SK-N-SH (cell line): ENCODE results near the gene OTOA.
"Not testable (repeated sequence)": the region's sequence is repeated elsewhere in the genome, so short reads cannot be mapped to it uniquely, and the experiment has no call there.

Source experiments
- CTCF ChIP-seq: fragments of 200-600 bp; sonication (generic); IDR thresholded peaks from 2 replicates; pipeline ENCODE4 v1.6.1; 2017; ENCODE audit warnings: antibody characterized with exemption, mild to moderate bottlenecking, moderate library complexity
- EP300 ChIP-seq, 2 experiments: IDR thresholded peaks; 2 replicates each; pipeline versions ENCODE4 v1.4.0 to v1.6.1; 2012; ENCODE audit warnings: borderline replicate concordance in 1 of 2, low read depth in 1 of 2, low read length in 1 of 2
- JUND ChIP-seq: IDR thresholded peaks from 2 replicates; pipeline ENCODE4 v1.4.0; 2012
- POLR2AphosphoS5 ChIP-seq: IDR thresholded peaks from 2 replicates; pipeline ENCODE4 v1.6.1; 2012; ENCODE audit warnings: low read depth, low read length
- RAD21 ChIP-seq: IDR thresholded peaks from 2 replicates; pipeline ENCODE4 v1.6.1; 2012; ENCODE audit warnings: mild to moderate bottlenecking, low read length
- RCOR1 ChIP-seq: fragments of 150-350 bp; IDR thresholded peaks from 2 replicates; pipeline ENCODE4 v1.6.1; 2017; ENCODE audit warnings: antibody characterized with exemption, low read length
- REST ChIP-seq: IDR thresholded peaks from 2 replicates; pipeline ENCODE4 v1.6.1; 2012; ENCODE audit warnings: mild to moderate bottlenecking, low read depth, low read length, moderate library complexity
- SIN3A ChIP-seq: IDR thresholded peaks from 2 replicates; pipeline ENCODE4 v1.6.1; 2012; ENCODE audit warnings: low read depth, mild to moderate bottlenecking, low read length, moderate library complexity, borderline replicate concordance
- SMC3 ChIP-seq: IDR thresholded peaks from 2 replicates; pipeline ENCODE4 v1.6.1; 2012; ENCODE audit warnings: low read depth, low read length, improper control_type of control experiment
- USF1 ChIP-seq: IDR thresholded peaks from 2 replicates; pipeline ENCODE4 v1.4.0; 2012; ENCODE audit warnings: low read depth, borderline replicate concordance
- USF2 ChIP-seq: fragments of 150-350 bp; IDR thresholded peaks from 2 replicates; pipeline ENCODE4 v1.6.1; 2017; ENCODE audit warnings: antibody characterized with exemption, low read length, low read depth, borderline replicate concordance
- YY1 ChIP-seq: IDR thresholded peaks from 2 replicates; pipeline ENCODE4 v1.4.0; 2012; ENCODE audit warnings: low read depth, mild to moderate bottlenecking

- TF ChIP-seq SIN3A; POLR2AphosphoS5; CTCF; RCOR1; JUND; SMC3; USF1; EP300 (IDR thresholded peaks at IDR 0.05; ENCODE audit: borderline replicate concordance in 1 of 2, low read depth in 1 of 2, low read length in 1 of 2); USF2; RAD21; YY1; REST: not testable (repeated sequence)
These were observed 138.6 kb downstream of the OTOA start for GRCh38 chr16:21802375-21802663.
